GM12878 (cell line): Measurements from ENCODE around the gene ASB4. TPM values are rescaled to one million over a fixed set of nuclear protein-coding genes. Genes with fewer than 3 reads are reported as not detected.

ENCODE experiments used
- BCLAF1 ChIP-seq: fragments of 450-650 bp; IDR thresholded peaks from 2 replicates; pipeline ENCODE4 v1.6.1; 2017; ENCODE audit warnings: antibody characterized with exemption, mild to moderate bottlenecking, moderate library complexity
- CEBPB ChIP-seq, 2 experiments: fragments of 150-350 bp in 1 of 2; IDR thresholded peaks; 2 replicates each; pipeline ENCODE4 v1.6.1; 2012 to 2014; ENCODE audit warnings: low read depth in 2 of 2, low read length in 2 of 2, borderline replicate concordance in 1 of 2, inconsistent platforms in 1 of 2
- EP300 ChIP-seq, 2 experiments: fragments of 150-350 bp in 1 of 2; IDR thresholded peaks; 2 replicates each; pipeline ENCODE4 v1.6.1; 2011 to 2012; ENCODE audit warnings: low read depth in 2 of 2, low read length in 2 of 2, borderline replicate concordance in 1 of 2, improper control_type of control experiment in 1 of 2, inconsistent platforms in 1 of 2; ENCODE audit not compliant: control insufficient read depth in 1 of 2
- FOS ChIP-seq: IDR thresholded peaks from 3 replicates; pipeline ENCODE4 v1.6.1; 2011; ENCODE audit warnings: borderline replicate concordance; ENCODE audit not compliant: insufficient read length; ENCODE audit errors: extremely low read depth
- FOXM1 ChIP-seq: IDR thresholded peaks from 2 replicates; pipeline ENCODE4 v1.6.1; 2012; ENCODE audit warnings: low read depth, mild to moderate bottlenecking, inconsistent platforms, low read length, moderate library complexity
- HDAC2 ChIP-seq: fragments of 200-600 bp; sonication (generic); IDR thresholded peaks from 2 replicates; pipeline ENCODE4 v1.6.1; 2017
- HDAC6 ChIP-seq: fragments of 200-600 bp; sonication (generic); IDR thresholded peaks from one replicate; pipeline ENCODE4 v1.8.0; 2017; ENCODE audit warnings: antibody characterized with exemption; ENCODE audit not compliant: unreplicated experiment
- JUNB ChIP-seq: IDR thresholded peaks from 2 replicates; pipeline ENCODE4 v1.6.1; 2016; ENCODE audit warnings: antibody characterized with exemption, mild to moderate bottlenecking
- JUND ChIP-seq: IDR thresholded peaks from 2 replicates; pipeline ENCODE4 v1.6.1; 2012; ENCODE audit warnings: low read depth, mild to moderate bottlenecking, low read length, improper control_type of control experiment, moderate library complexity
- MEF2B ChIP-seq: fragments of 450-650 bp; IDR thresholded peaks from 2 replicates; pipeline ENCODE4 v1.6.1; 2018; ENCODE audit warnings: mild to moderate bottlenecking, moderate library complexity; ENCODE audit not compliant: partially characterized antibody, poor library complexity, severe bottlenecking
- MTA2 ChIP-seq: fragments of 450-650 bp; IDR thresholded peaks from 2 replicates; pipeline ENCODE4 v1.6.1; 2016; ENCODE audit warnings: low read depth, mild to moderate bottlenecking, moderate library complexity
- MYB ChIP-seq: fragments of 150-350 bp; IDR thresholded peaks from 2 replicates; pipeline ENCODE4 v1.6.1; 2014; ENCODE audit warnings: mild to moderate bottlenecking, low read depth, low read length, borderline replicate concordance
- NFYB ChIP-seq: IDR thresholded peaks from 2 replicates; pipeline ENCODE4 v1.6.1; 2011; ENCODE audit warnings: low read depth, mild to moderate bottlenecking, low read length, improper control_type of control experiment, moderate library complexity; ENCODE audit not compliant: insufficient read depth
- RAD51 ChIP-seq: fragments of 450-650 bp; IDR thresholded peaks from 2 replicates; pipeline ENCODE4 v1.6.1; 2016; ENCODE audit warnings: moderate library complexity, mild to moderate bottlenecking, inconsistent platforms
- SMC3 ChIP-seq: IDR thresholded peaks from 2 replicates; pipeline ENCODE4 v1.6.1; 2011; ENCODE audit warnings: low read length, improper control_type of control experiment, borderline replicate concordance
- TCF12 ChIP-seq: IDR thresholded peaks from 2 replicates; pipeline ENCODE4 v1.6.1; 2011; ENCODE audit warnings: low read depth, mild to moderate bottlenecking, low read length
- ZNF207 ChIP-seq: fragments of 450-650 bp; IDR thresholded peaks from 2 replicates; pipeline ENCODE4 v1.6.1; 2014; ENCODE audit warnings: antibody characterized with exemption, mild to moderate bottlenecking, borderline replicate concordance
- ZNF217 ChIP-seq: fragments of 450-650 bp; IDR thresholded peaks from 2 replicates; pipeline ENCODE4 v1.6.1; 2017; ENCODE audit warnings: antibody characterized with exemption, mild to moderate bottlenecking
- polyA plus RNA-seq, 11 experiments: library from polyadenylated mRNA; depleted of rRNA in 4 of 11; unstranded in 6 of 11; stranded (reverse) in 5 of 11; fragments of >200 nt; fragmentation: Nextera tagmentation in 4 of 11; fragmentation: Illumina TruSeq in 1 of 11; extraction: Ambion mirVana in 4 of 11; extraction: Trizol in 1 of 11; gene quantifications; 1 replicate in 1 of 11; 2 replicates in 10 of 11; pipeline versions ENCODE4 v1.2.1 to v1.2.3, GENCODE V29; 2011 to 2016; ENCODE audit warnings: inconsistent platforms in 2 of 11, missing spikeins in 2 of 11, low read depth in 1 of 11
- total RNA-seq, 4 experiments: library from RNA; depleted of rRNA in 3 of 4; stranded (reverse); fragments of >200 nt in 3 of 4; fragmentation: Illumina TruSeq in 1 of 4; extraction: Trizol in 1 of 4; gene quantifications; 2 replicates each; pipeline versions ENCODE4 v1.2.1 to v1.2.3, GENCODE V29; 2013 to 2021
- TF ChIP-seq, protein P1 (sequence below): IDR thresholded peaks from 2 replicates; pipeline ENCODE4 v1.6.1; 2012; ENCODE audit warnings: mild to moderate bottlenecking, low read depth, low read length

The ASB4 gene
- total and polyA plus RNA-seq, 10 of the 15 experiments (the other 5 are each of a cell fraction or from before 2014, with no cell fraction given), result 0.12 to 1.1 TPM; not detected in 8

GRCh38 chr7:95511716-95512260, 26.0 kb downstream of the ASB4 start (continued):
- no peak for TF ChIP-seq EP300 (IDR thresholded peaks at IDR 0.05; ENCODE audit: borderline replicate concordance in 1 of 2, control insufficient read depth in 1 of 2, low read depth in 2 of 2, low read length in 2 of 2)
- TF ChIP-seq ZNF217, result no peak
- TF ChIP-seq RAD51, result no peak
- no peak for TF ChIP-seq MEF2B
- TF ChIP-seq MTA2, result 0 out of 2 replicates have a peak, but pooled peaks have one; percentile 13
- peak; percentile 72; the same call in 1 of the 2 replicates for TF ChIP-seq SMC3
- TF ChIP-seq, protein P1, sequence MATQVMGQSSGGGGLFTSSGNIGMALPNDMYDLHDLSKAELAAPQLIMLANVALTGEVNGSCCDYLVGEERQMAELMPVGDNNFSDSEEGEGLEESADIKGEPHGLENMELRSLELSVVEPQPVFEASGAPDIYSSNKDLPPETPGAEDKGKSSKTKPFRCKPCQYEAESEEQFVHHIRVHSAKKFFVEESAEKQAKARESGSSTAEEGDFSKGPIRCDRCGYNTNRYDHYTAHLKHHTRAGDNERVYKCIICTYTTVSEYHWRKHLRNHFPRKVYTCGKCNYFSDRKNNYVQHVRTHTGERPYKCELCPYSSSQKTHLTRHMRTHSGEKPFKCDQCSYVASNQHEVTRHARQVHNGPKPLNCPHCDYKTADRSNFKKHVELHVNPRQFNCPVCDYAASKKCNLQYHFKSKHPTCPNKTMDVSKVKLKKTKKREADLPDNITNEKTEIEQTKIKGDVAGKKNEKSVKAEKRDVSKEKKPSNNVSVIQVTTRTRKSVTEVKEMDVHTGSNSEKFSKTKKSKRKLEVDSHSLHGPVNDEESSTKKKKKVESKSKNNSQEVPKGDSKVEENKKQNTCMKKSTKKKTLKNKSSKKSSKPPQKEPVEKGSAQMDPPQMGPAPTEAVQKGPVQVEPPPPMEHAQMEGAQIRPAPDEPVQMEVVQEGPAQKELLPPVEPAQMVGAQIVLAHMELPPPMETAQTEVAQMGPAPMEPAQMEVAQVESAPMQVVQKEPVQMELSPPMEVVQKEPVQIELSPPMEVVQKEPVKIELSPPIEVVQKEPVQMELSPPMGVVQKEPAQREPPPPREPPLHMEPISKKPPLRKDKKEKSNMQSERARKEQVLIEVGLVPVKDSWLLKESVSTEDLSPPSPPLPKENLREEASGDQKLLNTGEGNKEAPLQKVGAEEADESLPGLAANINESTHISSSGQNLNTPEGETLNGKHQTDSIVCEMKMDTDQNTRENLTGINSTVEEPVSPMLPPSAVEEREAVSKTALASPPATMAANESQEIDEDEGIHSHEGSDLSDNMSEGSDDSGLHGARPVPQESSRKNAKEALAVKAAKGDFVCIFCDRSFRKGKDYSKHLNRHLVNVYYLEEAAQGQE, result no peak
- 0 out of 2 replicates have a peak, but pooled peaks have one; percentile 33 for TF ChIP-seq FOXM1
- TF ChIP-seq BCLAF1, result no peak
- TF ChIP-seq CEBPB (IDR thresholded peaks at IDR 0.05; ENCODE audit: borderline replicate concordance in 1 of 2, low read depth in 2 of 2, low read length in 2 of 2), result no peak
- no peak for TF ChIP-seq NFYB
- TF ChIP-seq HDAC6, result no peak
- TF ChIP-seq MYB, result no peak
- no peak for TF ChIP-seq HDAC2
- TF ChIP-seq FOS, result no peak
- TF ChIP-seq TCF12, result no peak
- peak; percentile 21; the same call in 1 of the 2 replicates for TF ChIP-seq JUNB
- no peak for TF ChIP-seq JUND
- no peak for TF ChIP-seq ZNF207
